CD4-positive, CD25-positive, alpha-beta regulatory T cell (primary cell): ENCODE data around the gene CERS6. TPM values are rescaled to one million over a fixed set of nuclear protein-coding genes. Genes with fewer than 3 reads are reported as not detected.
"Not testable (repeated sequence)": the region's sequence is repeated elsewhere in the genome, so short reads cannot be mapped to it uniquely, and the experiment has no call there.

Experiments used
- ATAC-seq, 2 donors: fragments of 150-1000 bp; cut with Tn5 transposase; one replicate each; pipeline ENCODE4 v1.10.0; 2021; ENCODE audit warnings: low read depth in 2 of 2, moderate number of reproducible peaks in 2 of 2, moderate library complexity in 1 of 2
- DNase-seq, 3 donors: peaks; one replicate each; pipeline versions ENCODE4 v3.0.0 to v3.0.0-alpha.2; 2012 to 2022; ENCODE audit warnings: mixed read lengths in 1 of 3
- H3K27ac ChIP-seq: one replicate; pipeline ENCODE4 v1.7.0; 2013; ENCODE audit warnings: mild to moderate bottlenecking, low read length; ENCODE audit not compliant: insufficient read depth, poor library complexity, severe bottlenecking
- H3K27me3 ChIP-seq: one replicate; pipeline ENCODE4 v1.7.0; 2013; ENCODE audit warnings: low read length; ENCODE audit not compliant: control insufficient read depth, insufficient read depth
- H3K36me3 ChIP-seq: one replicate; pipeline ENCODE4 v1.7.0; 2013; ENCODE audit warnings: mild to moderate bottlenecking, low read length, moderate library complexity; ENCODE audit not compliant: control insufficient read depth, insufficient read depth
- H3K4me1 ChIP-seq: 2 replicates; pipeline ENCODE4 v1.7.0; 2013; ENCODE audit warnings: mild to moderate bottlenecking, low read length; ENCODE audit not compliant: insufficient read depth, control insufficient read depth, poor library complexity, severe bottlenecking
- H3K4me3 ChIP-seq: one replicate; pipeline ENCODE4 v1.7.0; 2013; ENCODE audit warnings: low read depth, mild to moderate bottlenecking, low read length, moderate library complexity
- H3K9me3 ChIP-seq, 2 experiments: 1 replicate in 1 of 2; 2 replicates in 1 of 2; pipeline ENCODE4 v1.7.0; 2013; ENCODE audit warnings: low read length in 2 of 2, mild to moderate bottlenecking in 1 of 2, moderate library complexity in 1 of 2; ENCODE audit not compliant: control insufficient read depth in 2 of 2
- H3K27ac Mint-ChIP-seq, 3 donors: one replicate each; pipeline ENCODE4 v1.8.0; 2020 to 2022; ENCODE audit warnings: mild to moderate bottlenecking in 3 of 3, mixed read lengths in 3 of 3, moderate library complexity in 2 of 3
- H3K27me3 Mint-ChIP-seq: one replicate; pipeline ENCODE4 v1.8.0; 2022; ENCODE audit warnings: mild to moderate bottlenecking, mixed read lengths
- H3K36me3 Mint-ChIP-seq: one replicate; pipeline ENCODE4 v1.8.0; 2020; ENCODE audit warnings: mixed read lengths
- H3K4me1 Mint-ChIP-seq, 4 donors: one replicate each; pipeline ENCODE4 v1.8.0; 2020 to 2022; ENCODE audit warnings: mixed read lengths in 4 of 4, mild to moderate bottlenecking in 1 of 4
- H3K4me3 Mint-ChIP-seq, 4 donors: one replicate each; pipeline ENCODE4 v1.8.0; 2020 to 2022; ENCODE audit warnings: mild to moderate bottlenecking in 4 of 4, mixed read lengths in 4 of 4, moderate library complexity in 3 of 4
- H3K9me3 Mint-ChIP-seq, 7 donors: one replicate each; pipeline ENCODE4 v1.8.0; 2020 to 2022; ENCODE audit warnings: mixed read lengths in 7 of 7, mild to moderate bottlenecking in 3 of 7, moderate library complexity in 2 of 7
- polyA plus RNA-seq, 4 donors: library from polyadenylated mRNA; unstranded; fragments of 300-500 nt; fragmentation: Illumina TruSeq; gene quantifications; one replicate each; pipeline ENCODE4 v1.2.3, GENCODE V29; 2021
- total RNA-seq: library from RNA; stranded (reverse); gene quantifications from one replicate; pipeline ENCODE4 v1.2.3, GENCODE V29; 2022

The CERS6 gene
- 5.2 TPM for total RNA-seq
- 1 to 10 TPM; 1.3 to 5.3 (median 2.5) TPM for polyA plus RNA-seq

- Histone ChIP-seq H3K4me3 (peak within 1 kb of the TSS; percentile 73), H3K36me3 (no peaks in the 10 kb centered on the region), H3K9me3 (no peaks in the 10 kb centered on the region), H3K27me3 (no peaks in the 10 kb centered on the region), H3K4me1 (peaks cover 4% of the 10 kb centered on the region), H3K27ac (no peak within 1 kb of the TSS)
- Mint-ChIP-seq H3K9me3 (no peaks in the 10 kb centered on the region), H3K4me1 (peaks cover 5 to 35% (median 14%) of the 10 kb centered on the region in 4 donors), H3K36me3 (no peaks in the 10 kb centered on the region), H3K27me3 (peaks cover 15% of the 10 kb centered on the region), H3K27ac (peak within 1 kb of the TSS; percentile 7 to 66 (median 11)), H3K4me3 (peak within 1 kb of the TSS; percentile 79 to 91 (median 88))
- DNase-seq (peak; percentile 26 to 88 (median 43)), ATAC-seq (peak; percentile 69 to 76)
These were observed at the start of gene CERS6 for GRCh38 chr2:168455645-168456520. CERS6 (plus strand) TSS chr2:168456272; CDS start chr2:168456449, 177 bp downstream.

GRCh38 chr2:168412301-168412700 is 43.8 kb upstream of the CERS6 start:
- not testable (repeated sequence) for H3K27ac ChIP-seq, H3K36me3 Mint-ChIP-seq, DNase-seq, H3K4me3 Mint-ChIP-seq, H3K4me1 Mint-ChIP-seq, H3K9me3 ChIP-seq, H3K36me3 ChIP-seq, ATAC-seq, H3K4me3 ChIP-seq, H3K27me3 ChIP-seq, H3K4me1 ChIP-seq, H3K27ac Mint-ChIP-seq
- Mint-ChIP-seq H3K9me3 (peaks cover 2 to 11% (median 5%) of the 10 kb centered on the region in 7 donors), H3K27me3 (peaks cover 19% of the 10 kb centered on the region)

GRCh38 chr2:168413101-168413500 is 43.0 kb upstream of the CERS6 start:
- not testable (repeated sequence) for H3K4me1 Mint-ChIP-seq, H3K36me3 ChIP-seq, H3K4me1 ChIP-seq, H3K36me3 Mint-ChIP-seq, H3K27ac ChIP-seq, H3K4me3 ChIP-seq, H3K4me3 Mint-ChIP-seq, H3K9me3 ChIP-seq, ATAC-seq, H3K27ac Mint-ChIP-seq, DNase-seq, H3K27me3 ChIP-seq
- Mint-ChIP-seq H3K9me3 (peaks cover 0 to 11% (median 4%) of the 10 kb centered on the region in 7 donors), H3K27me3 (peaks cover 19% of the 10 kb centered on the region)

- DNase-seq: no peak
- H3K9me3 Mint-ChIP-seq: peaks cover 0 to 11% (median 3%) of the 10 kb centered on the region in 7 donors
- no peak overlapping the region for H3K4me3 Mint-ChIP-seq
- H3K9me3 ChIP-seq: no peaks in the 10 kb centered on the region
- H3K36me3 ChIP-seq: no peaks in the 10 kb centered on the region
- H3K36me3 Mint-ChIP-seq: no peaks in the 10 kb centered on the region
- H3K27me3 ChIP-seq: no peaks in the 10 kb centered on the region
- ATAC-seq: no peak
- peaks cover 13% of the 10 kb centered on the region for H3K27me3 Mint-ChIP-seq
- no peak overlapping the region for H3K4me3 ChIP-seq
- H3K27ac ChIP-seq: no peak overlapping the region
- no peak overlapping the region for H3K27ac Mint-ChIP-seq
- H3K4me1 Mint-ChIP-seq: peaks cover 0 to 6% (median 2%) of the 10 kb centered on the region in 4 donors
- H3K4me1 ChIP-seq: no peaks in the 10 kb centered on the region
These were observed 39.5 kb upstream of the CERS6 start for GRCh38 chr2:168416555-168416954.

- peaks cover 0 to 3% (median 1%) of the 10 kb centered on the region in 4 donors for H3K4me1 Mint-ChIP-seq
- DNase-seq (no peak), ATAC-seq (no peak)
- Histone ChIP-seq H3K36me3 (no peaks in the 10 kb centered on the region), H3K27ac (no peak overlapping the region), H3K9me3 (no peaks in the 10 kb centered on the region), H3K4me1 (no peaks in the 10 kb centered on the region), H3K4me3 (no peak overlapping the region), H3K27me3 (no peaks in the 10 kb centered on the region)
- no peaks in the 10 kb centered on the region for H3K9me3 Mint-ChIP-seq
- no peaks in the 10 kb centered on the region for H3K36me3 Mint-ChIP-seq
- H3K4me3 Mint-ChIP-seq: no peak overlapping the region
- peaks cover 4% of the 10 kb centered on the region for H3K27me3 Mint-ChIP-seq
- no peak overlapping the region for H3K27ac Mint-ChIP-seq
These were observed 33.5 kb upstream of the CERS6 start for GRCh38 chr2:168422584-168422983.

GRCh38 chr2:168424112-168424951 is 31.7 kb upstream of the CERS6 start:
- Histone ChIP-seq H3K27me3 (no peaks in the 10 kb centered on the region), H3K27ac (no peak overlapping the region), H3K36me3 (no peaks in the 10 kb centered on the region), H3K4me3 (no peak overlapping the region), H3K9me3 (no peaks in the 10 kb centered on the region), H3K4me1 (no peaks in the 10 kb centered on the region)
- Mint-ChIP-seq H3K4me1 (peaks cover 0 to 3% (median 1%) of the 10 kb centered on the region in 4 donors), H3K9me3 (peaks cover 0 to 1% (median 0%) of the 10 kb centered on the region in 7 donors), H3K4me3 (no peak overlapping the region), H3K27me3 (peaks cover 4% of the 10 kb centered on the region), H3K27ac (no peak overlapping the region), H3K36me3 (no peaks in the 10 kb centered on the region)
- ATAC-seq (no peak), DNase-seq (no peak)

- Mint-ChIP-seq H3K4me3 (no peak overlapping the region), H3K36me3 (no peaks in the 10 kb centered on the region), H3K9me3 (peaks cover 0 to 1% (median 0%) of the 10 kb centered on the region in 7 donors), H3K27me3 (peaks cover 4% of the 10 kb centered on the region), H3K4me1 (peaks cover 0 to 3% (median 1%) of the 10 kb centered on the region in 4 donors), H3K27ac (no peak overlapping the region)
- H3K36me3 ChIP-seq: no peaks in the 10 kb centered on the region
- H3K4me3 ChIP-seq: no peak overlapping the region
- no peaks in the 10 kb centered on the region for H3K9me3 ChIP-seq
- H3K27me3 ChIP-seq: no peaks in the 10 kb centered on the region
- ATAC-seq (no peak), DNase-seq (no peak)
- no peak overlapping the region for H3K27ac ChIP-seq
- H3K4me1 ChIP-seq: no peaks in the 10 kb centered on the region
These were observed 31.1 kb upstream of the CERS6 start for GRCh38 chr2:168424971-168425370.
